SU-DHL-6 (cell line): Measurements from ENCODE around the gene KRT80.
A peak's percentile ranks its signal among the peaks of the same experiment; 100 is the strongest.

Source experiments
- H2AFZ ChIP-seq: fragments of 200-600 bp; sonication (generic); 2 replicates; pipeline ENCODE4 v1.6.1; 2014; ENCODE audit warnings: low read depth, mild to moderate bottlenecking, moderate library complexity, mixed read lengths, antibody characterized with exemption, low read length; ENCODE audit not compliant: severe bottlenecking
- H3F3A ChIP-seq: fragments of 200-600 bp; shearing (Covaris generic); 2 replicates; pipeline ENCODE4 v1.6.0; 2016; ENCODE audit warnings: antibody characterized with exemption, mild to moderate bottlenecking; ENCODE audit not compliant: insufficient read depth
- H3K27ac ChIP-seq: fragments of 200-600 bp; sonication (generic); 2 replicates; pipeline ENCODE4 v1.5.1; 2016; ENCODE audit warnings: low read depth, mild to moderate bottlenecking, low read length, moderate library complexity, mixed read lengths
- H3K27me3 ChIP-seq: fragments of 200-600 bp; sonication (generic), shearing (Covaris generic); 2 replicates; pipeline ENCODE4 v1.6.0; 2014; ENCODE audit warnings: mild to moderate bottlenecking, low read length
- H3K36me3 ChIP-seq: fragments of 200-600 bp; sonication (generic); 2 replicates; pipeline ENCODE4 v1.6.1; 2014; ENCODE audit warnings: mild to moderate bottlenecking, low read length, mixed read lengths
- H3K4me2 ChIP-seq: fragments of 300-600, 200-600 bp; shearing (Covaris generic), sonication (generic); 2 replicates; pipeline ENCODE4 v1.6.0; 2014; ENCODE audit warnings: low read length, low read depth, mild to moderate bottlenecking; ENCODE audit not compliant: poor library complexity, severe bottlenecking
- H3K4me3 ChIP-seq: fragments of 200-600 bp; sonication (generic); 2 replicates; pipeline ENCODE4 v1.5.1; 2014; ENCODE audit warnings: antibody characterized with exemption, low read length, mild to moderate bottlenecking, mixed read lengths; ENCODE audit not compliant: insufficient read depth, poor library complexity, severe bottlenecking
- H3K79me2 ChIP-seq: fragments of 200-600 bp; sonication (generic); 2 replicates; pipeline ENCODE4 v1.6.1; 2014; ENCODE audit warnings: mild to moderate bottlenecking, low read length, moderate library complexity; ENCODE audit not compliant: insufficient read depth
- H3K9ac ChIP-seq: fragments of 200-600 bp; sonication (generic); 2 replicates; pipeline ENCODE4 v1.7.0; 2014; ENCODE audit warnings: mild to moderate bottlenecking, low read length
- H3K9me2 ChIP-seq: fragments of 200-600 bp; sonication (generic); replicated peaks from 2 replicates; pipeline ENCODE4 v1.6.1; 2014; ENCODE audit warnings: low read length; ENCODE audit not compliant: insufficient read depth
- H3K9me3 ChIP-seq: fragments of 200-600 bp; sonication (generic); 2 replicates; pipeline ENCODE4 v1.6.1; 2014; ENCODE audit warnings: low read length, mixed read lengths; ENCODE audit not compliant: insufficient read depth
- H4K20me1 ChIP-seq: fragments of 200-600 bp; sonication (generic); 2 replicates; pipeline ENCODE4 v1.6.1; 2014; ENCODE audit warnings: low read depth, mild to moderate bottlenecking, antibody characterized with exemption, low read length, moderate library complexity, mixed read lengths
- CTCF ChIP-seq: fragments of 200-600 bp; sonication (generic); IDR thresholded peaks from one replicate; pipeline ENCODE4 v1.5.1; 2017; ENCODE audit warnings: antibody characterized with exemption, mild to moderate bottlenecking, low read length, moderate library complexity; ENCODE audit not compliant: insufficient read depth, poor library complexity, severe bottlenecking
- EZH2phosphoT487 ChIP-seq: fragments of 200-600 bp; sonication (generic), shearing (Covaris generic); conservative IDR thresholded peaks from 2 replicates; pipeline ENCODE4 v1.6.1; 2018; ENCODE audit warnings: mild to moderate bottlenecking, antibody characterized with exemption, low read length, moderate library complexity, mixed read lengths

The KRT80 gene

GRCh38 chr12:52214421-52214802 lies 22.6 kb upstream of the KRT80 start:
- no peaks in the 10 kb centered on the region for H3K36me3 ChIP-seq
- no peaks in the 10 kb centered on the region for H3K9me2 ChIP-seq
- H2AFZ ChIP-seq: no peak overlapping the region
- no peak overlapping the region for H3K4me3 ChIP-seq
- H3K9me3 ChIP-seq: no peaks in the 10 kb centered on the region
- TF ChIP-seq CTCF: no peak
- TF ChIP-seq EZH2phosphoT487: no peak
- H3K27ac ChIP-seq: no peak overlapping the region
- no peaks in the 10 kb centered on the region for H3K79me2 ChIP-seq
- H4K20me1 ChIP-seq: no peaks in the 10 kb centered on the region
- H3K4me2 ChIP-seq: no peak overlapping the region
- no peaks in the 10 kb centered on the region for H3K27me3 ChIP-seq
- H3K9ac ChIP-seq: no peak overlapping the region
- no peaks in the 10 kb centered on the region for H3F3A ChIP-seq

GRCh38 chr12:52213564-52214420 lies 22.0 kb upstream of the KRT80 start:
- H3K9ac ChIP-seq: no peak overlapping the region
- no peak overlapping the region for H2AFZ ChIP-seq
- H3K79me2 ChIP-seq: no peaks in the 10 kb centered on the region
- H4K20me1 ChIP-seq: no peaks in the 10 kb centered on the region
- no peak overlapping the region for H3K4me2 ChIP-seq
- no peak for TF ChIP-seq EZH2phosphoT487
- peak; percentile 64 for TF ChIP-seq CTCF
- H3K9me3 ChIP-seq: no peaks in the 10 kb centered on the region
- H3K27me3 ChIP-seq: no peaks in the 10 kb centered on the region
- H3K4me3 ChIP-seq: no peak overlapping the region
- H3K27ac ChIP-seq: no peak overlapping the region
- H3F3A ChIP-seq: no peaks in the 10 kb centered on the region
- H3K36me3 ChIP-seq: no peaks in the 10 kb centered on the region
- H3K9me2 ChIP-seq: no peaks in the 10 kb centered on the region

GRCh38 chr12:52212701-52213563 lies 21.1 kb upstream of the KRT80 start:
- no peak overlapping the region for H3K4me3 ChIP-seq
- TF ChIP-seq EZH2phosphoT487 (no peak), CTCF (no peak)
- no peaks in the 10 kb centered on the region for H4K20me1 ChIP-seq
- H3K4me2 ChIP-seq: no peak overlapping the region
- no peaks in the 10 kb centered on the region for H3K79me2 ChIP-seq
- no peaks in the 10 kb centered on the region for H3K36me3 ChIP-seq
- H2AFZ ChIP-seq: no peak overlapping the region
- no peak overlapping the region for H3K27ac ChIP-seq
- no peaks in the 10 kb centered on the region for H3K27me3 ChIP-seq
- no peaks in the 10 kb centered on the region for H3F3A ChIP-seq
- no peak overlapping the region for H3K9ac ChIP-seq
- no peaks in the 10 kb centered on the region for H3K9me3 ChIP-seq
- H3K9me2 ChIP-seq: no peaks in the 10 kb centered on the region
